HG02678 (cell line): ENCODE measurements around the gene PARD6B.
"Not testable (repeated sequence)": the region's sequence is repeated elsewhere in the genome, so short reads cannot be mapped to it uniquely, and the experiment has no call there.

Experiments
- ATAC-seq: cut with Tn5 transposase; IDR thresholded peaks from one replicate; pipeline ENCODE4 v1.9.1; 2021; ENCODE audit warnings: mild to moderate bottlenecking, moderate library complexity; ENCODE audit not compliant: unreplicated experiment

Gene PARD6B

DNA sequence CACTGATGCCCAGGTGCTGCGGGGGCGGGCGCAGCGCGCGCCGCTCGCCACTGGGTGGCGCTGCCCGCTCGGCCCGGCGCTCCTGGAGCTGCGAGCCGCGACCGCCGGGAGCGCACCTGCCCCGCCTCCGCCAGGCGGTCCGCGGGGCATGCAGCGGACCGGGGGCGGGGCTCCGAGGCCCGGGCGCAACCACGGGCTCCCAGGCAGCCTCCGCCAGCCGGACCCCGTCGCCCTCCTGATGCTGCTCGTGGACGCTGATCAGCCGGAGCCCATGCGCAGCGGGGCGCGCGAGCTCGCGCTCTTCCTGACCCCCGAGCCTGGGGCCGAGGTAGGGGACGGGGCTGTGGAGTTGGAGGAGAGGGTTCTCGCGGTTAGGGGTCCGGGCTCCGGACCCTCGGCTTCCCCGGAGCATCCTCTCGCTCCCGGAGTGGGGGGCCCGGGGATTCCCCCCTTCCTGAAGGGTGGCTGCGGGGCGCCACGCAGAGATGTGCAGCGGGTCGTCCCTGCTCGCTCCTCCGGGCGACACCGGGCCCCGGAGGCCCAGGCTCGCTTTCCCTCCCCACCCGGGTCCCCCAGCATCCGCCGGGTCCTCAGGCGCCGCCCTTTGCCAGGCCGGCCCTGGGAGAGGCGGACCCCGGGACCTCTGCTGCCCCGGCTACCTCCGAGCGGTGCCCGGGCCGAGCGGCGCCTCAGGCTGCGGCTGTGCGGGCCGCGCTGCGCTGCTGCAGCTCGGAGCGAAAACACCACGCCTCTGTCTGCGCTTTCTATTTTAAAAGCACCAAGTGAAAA is 63.7 kb downstream of the PARD6B start, which contains the start of gene BCAS4:
Gene BCAS4, plus strand, starts transcription at position 216 of the 789 bp plus-strand sequence. Its CDS starts 23 bp downstream, at position 239.
- peak; percentile 72 for ATAC-seq

DNA sequence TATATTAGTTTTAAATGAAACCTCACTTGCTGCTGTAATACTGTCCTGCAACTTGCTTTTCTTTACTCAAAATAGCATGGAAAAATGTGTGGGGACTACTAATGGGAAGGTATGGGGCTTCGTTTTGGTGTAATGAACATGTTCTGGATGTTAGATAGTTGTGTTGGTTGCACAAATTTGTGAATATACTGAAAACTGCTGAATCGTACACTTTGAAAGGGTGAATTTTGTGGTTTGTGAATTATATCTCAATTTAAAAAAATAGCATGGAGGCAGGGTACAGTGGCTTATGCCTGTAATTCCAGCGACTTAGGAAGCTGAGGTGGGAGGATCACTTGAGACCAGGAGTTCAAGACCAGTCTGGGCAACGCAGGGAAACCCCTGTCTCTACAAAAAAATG is 65.8 kb downstream of the PARD6B start:
- ATAC-seq: no peak

DNA sequence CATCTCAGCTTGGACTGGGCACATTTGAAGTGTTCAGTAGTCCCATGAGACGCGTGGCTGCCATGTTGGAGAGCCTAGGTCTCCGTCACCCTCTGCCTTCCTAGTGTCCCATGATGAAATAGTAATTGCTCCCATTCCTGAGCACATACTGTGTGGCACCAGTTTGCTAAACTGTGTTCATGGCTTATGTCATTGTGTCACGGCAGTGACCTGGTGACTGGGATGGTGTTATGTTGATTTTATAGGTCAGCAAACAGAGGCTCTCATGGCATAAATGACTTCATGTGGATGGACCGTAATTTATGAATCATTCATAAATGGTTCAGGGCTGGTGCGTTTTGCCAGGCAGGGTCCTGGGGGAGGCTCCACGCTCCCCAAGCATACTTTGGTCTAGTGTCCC is 67.3 kb downstream of the PARD6B start:
- ATAC-seq: no peak

DNA sequence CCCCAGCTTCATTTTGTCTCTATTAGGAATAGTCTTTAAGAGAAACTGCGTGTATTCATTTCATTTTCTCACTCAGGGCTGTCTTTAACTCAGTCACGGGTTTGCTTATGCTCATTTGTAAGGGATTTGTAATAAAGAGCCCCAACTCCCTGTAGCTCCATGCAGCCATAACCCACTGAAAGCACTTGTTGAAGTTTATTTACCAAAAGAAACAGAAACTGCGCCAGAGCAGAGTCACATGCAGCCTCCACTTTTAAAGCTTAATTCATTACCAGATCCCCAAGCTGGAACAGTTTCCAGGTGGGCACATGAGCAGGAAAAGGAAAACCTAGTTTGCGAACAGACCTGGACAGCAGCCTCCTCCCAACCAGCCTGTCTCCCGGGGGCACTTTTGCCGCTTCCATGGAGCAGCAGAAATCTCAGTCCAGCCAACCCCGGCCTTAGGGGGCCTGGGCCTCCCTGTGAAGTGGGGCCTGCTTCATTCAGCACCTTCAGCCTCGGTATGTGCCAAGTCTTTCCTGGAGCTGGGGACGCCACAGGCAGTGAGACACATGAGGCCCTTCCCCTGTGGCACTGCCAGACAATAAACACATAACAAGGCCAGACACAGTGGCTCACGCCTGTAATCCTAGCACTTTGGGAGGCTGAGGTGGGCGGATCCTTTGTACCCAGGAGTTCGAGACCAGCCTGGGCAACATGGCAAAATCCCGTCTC is 68.0 kb downstream of the PARD6B start:
- no peak for ATAC-seq

DNA sequence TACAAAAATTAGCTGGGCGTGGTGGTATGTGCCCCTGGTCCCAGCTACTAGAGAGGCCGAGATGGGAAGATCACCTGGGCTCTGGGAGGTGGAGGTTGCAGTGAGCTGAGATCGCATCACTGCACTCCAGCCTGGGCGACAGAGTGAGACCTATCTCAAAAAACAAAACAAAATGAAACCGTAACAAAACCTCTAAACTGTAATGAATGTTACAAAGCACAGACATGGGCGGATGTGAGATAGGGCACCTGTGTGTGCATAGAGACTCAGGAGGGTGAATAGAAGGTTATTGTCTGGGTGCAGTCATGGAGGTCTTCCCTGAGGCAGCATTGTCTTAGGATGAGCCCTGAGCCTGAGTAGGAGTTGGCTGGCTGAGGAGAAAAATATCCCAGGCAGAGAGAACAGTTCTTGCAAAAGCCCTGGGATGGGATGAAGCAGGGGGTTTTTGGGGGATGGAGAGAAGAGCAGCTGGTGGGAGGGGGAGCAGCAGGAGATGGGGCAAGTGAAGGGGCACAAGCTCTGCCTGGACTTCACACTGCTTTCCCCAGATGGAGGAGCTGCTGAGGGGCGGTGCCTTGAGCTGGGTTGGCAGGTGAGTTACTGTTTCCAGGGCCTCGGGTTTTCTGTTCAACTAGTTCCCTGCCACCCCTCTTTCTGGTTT is 68.6 kb downstream of the PARD6B start:
- ATAC-seq: peak; percentile 41

DNA sequence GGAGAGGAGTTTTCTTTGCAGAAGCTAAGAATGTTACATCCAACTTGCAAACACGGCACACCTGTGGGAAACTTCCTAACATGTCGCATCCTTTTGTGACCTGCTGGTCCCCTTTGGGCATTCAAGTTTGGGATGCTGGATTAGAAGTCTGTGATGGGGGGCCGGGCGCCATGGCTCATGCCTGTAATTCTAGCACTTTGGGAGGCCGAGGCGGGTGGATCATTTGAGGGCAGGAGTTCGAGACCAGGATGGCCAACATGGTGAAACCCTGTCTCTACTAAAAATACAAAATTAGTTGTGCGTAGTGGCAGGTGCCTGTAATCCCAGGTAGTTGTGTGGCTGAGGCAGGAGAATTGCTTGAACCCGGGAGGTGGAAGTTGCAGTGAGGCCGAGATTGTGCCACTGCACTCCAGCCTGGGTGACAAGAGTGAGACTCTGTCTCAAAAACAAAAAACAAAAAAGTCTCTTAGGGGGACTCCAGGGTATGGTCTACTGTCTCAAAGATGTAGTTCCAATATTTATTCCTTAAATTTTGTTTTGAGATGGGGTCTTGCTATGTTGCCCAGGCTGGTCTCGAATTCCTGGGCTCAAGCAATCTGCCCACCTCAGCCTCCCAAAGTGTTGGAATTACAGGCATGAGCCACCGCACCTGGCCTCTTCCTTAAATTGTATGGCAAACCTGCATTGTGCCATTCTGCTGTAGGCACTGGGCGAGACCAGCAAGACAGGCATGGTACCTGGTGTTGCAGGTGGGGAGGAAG is 69.8 kb downstream of the PARD6B start:
- not testable (repeated sequence) for ATAC-seq

DNA sequence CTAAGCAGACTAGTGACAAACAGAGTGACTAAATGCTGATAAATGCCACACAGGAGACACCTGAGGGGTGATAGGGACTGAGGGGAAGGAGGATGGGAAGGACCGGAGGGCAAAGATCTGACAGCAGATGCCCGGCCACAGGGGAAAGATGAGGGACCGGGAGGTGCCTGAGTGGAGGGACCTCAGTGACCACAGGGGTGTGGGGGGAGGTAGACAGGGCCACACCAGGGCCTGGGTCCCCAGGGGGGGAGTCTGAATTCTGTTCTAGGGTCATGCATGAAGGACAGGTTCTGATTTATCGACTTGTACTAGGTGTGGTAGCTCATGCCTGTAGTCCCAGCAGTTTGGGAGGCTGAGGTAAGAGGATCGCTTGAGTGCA is 70.4 kb downstream of the PARD6B start:
- no peak for ATAC-seq

DNA sequence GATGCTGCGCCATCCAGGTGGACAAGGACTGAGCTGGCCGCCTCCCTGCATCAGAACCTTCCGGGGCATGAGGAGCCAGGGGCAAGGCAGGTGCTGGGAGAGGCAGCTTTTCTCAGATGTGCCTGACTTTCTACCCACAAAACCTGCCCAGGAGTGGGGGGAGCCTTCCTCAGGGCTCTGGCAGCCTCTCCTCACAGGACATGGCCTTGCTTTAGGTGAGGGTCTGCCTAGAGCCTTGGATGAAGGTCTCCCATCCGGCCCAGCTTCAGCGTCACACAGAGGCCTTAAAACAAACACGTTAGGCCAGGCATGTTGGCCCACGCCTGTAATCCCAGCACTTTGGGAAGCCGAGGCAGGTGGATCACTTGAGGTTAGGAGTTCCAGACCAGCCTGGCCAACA is 70.9 kb downstream of the PARD6B start:
- ATAC-seq: no peak

DNA sequence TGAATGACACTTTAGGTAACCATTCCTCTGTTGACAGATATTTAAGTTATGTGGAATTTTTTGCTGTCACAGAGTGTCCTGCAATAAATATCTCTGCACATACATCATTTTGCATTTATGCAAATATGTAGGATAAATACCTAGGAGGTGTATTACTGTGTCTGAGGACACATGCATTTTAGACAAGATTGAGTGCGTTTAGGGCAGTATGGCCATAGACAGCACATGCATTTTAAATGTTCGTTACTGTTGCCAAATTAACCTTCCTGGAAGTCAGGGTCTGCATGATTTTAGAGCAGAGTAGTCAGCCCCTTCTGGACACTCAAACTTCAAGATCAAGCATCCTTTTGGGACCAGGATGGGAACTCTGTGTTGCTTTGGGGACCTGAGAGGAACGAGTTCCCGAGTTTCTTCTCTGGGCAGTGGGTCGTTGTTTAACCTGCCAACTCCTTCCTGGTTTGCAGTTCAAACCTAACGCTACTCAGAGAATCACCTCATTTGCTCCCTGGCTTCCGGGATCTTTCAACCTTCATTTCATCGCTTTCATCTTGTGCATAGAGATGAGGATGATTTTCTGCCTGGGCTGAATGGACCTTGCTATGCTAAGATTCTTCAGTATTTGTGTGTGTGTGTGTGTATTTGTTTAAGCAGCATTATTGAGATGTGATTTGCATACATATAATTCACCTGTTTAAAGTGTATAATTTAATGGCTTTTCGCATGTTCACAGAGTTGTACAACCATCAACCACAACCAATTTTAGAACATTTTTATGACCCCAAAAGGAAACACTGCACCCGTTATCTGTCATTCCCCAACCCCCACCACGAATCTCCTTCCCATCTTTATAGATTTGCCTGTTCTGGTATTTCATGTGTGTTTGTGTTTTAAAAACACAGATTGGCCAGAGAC is 73.3 kb downstream of the PARD6B start:
- no peak for ATAC-seq

DNA sequence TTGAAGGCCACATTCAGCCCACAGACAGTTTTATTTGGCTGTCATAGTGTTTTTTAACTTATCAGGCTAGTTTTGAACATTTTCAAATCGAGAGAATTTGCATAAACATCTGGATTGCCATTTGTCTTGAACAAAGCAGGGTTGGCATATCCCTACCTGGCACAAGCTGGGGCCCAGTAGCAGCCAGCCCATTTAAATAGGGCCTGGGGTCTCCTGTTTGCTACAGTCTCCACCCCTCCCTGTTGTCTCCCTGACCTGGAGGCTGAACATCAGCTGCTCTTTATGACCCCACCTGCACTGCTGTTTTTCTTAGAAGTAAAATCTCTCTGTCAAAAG is 73.9 kb downstream of the PARD6B start:
- no peak for ATAC-seq

DNA sequence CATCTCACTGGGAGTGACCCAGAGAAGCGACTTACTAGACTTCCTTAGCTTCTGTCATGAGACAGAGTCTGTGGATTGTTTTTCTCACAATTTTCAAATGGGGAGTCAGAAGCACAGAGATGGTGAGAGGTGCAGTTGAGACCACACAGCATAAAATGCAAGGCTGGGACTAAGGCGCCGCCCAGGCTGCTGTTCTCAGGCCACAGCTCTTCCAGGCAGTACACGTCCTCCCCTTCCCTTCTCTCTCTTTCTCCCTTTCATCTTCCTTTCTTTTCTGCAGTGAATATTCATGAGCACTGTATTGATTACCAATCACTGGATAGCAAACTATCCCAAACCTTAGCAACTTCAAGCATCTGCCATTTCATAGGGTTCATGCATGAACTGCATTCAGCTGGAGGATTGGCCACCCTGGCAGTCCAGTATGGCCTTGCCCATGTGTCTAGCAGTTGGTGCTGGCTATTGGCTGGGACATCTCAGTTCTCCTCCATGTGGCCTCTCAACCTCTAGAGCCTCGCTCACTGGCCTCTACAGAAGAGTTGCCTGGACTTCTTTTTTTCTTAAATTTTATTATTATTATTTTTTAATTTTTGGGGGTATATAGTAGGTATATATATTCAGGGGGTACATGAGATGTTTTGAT is 74.9 kb downstream of the PARD6B start:
- ATAC-seq: no peak
